ENCODE data around the gene YPEL2. TPM values are rescaled to one million over a fixed set of nuclear protein-coding genes. Genes with fewer than 3 reads are reported as not detected.
A peak's percentile ranks its signal among the peaks of the same experiment; 100 is the strongest.

The YPEL2 gene
- total and polyA plus RNA-seq, 2 of the 13 experiments (the other 11 are each of a cell fraction or from before 2014, with no cell fraction given): 8.5 to 21.1 TPM

DNA sequence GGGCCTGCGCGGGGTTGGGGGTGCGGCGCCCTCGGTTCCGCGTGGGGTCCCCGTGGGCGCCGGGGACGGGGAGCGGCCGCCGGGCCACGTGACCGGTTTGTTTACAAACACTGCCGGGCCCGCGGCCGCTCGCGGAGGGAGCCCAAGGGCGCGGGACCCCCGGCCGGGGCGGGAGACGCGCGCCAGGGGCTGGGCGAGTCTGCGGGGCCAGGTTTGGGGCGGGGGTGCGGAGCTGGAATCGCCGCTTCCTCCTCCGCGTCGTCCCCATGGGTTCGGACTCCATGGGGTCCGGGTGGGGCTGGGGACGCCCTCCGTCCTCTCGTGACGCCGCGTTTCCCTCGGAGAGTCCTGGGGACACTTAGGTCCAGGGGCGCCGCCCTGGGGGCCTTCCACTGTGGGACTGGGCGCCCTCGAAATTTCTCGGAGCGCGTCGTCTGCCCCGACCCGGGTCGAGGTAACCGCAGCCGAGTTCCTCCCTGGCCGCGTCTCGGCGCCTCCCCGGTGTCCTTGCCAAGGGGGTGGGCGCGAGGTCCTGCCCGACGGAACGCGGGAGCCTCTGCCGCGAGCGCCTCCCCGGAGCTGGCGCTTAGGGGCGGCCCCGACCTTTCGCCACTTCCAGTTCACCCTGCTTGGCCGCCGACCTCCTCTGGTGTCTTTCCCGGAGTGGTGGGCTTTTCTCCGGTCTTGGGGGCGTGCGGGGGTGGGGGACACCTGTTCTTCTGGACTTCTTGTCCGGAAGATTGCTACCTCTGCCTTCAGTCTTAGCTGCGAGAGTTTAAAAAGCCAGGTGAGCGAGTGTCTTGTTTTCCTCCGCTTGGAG is 684 bp downstream of the YPEL2 start:
- FAIRE-seq (no peak), ATAC-seq (peak; percentile 22), DNase-seq (ENCODE audit: low spot score) (no peak)
- H3K9ac ChIP-seq (ENCODE audit: insufficient read depth, low read depth, low read length): peak overlapping the region; percentile 75
- peaks cover 75% of the 10 kb centered on the region for H3K4me1 ChIP-seq (ENCODE audit: insufficient read depth, low read length)
- intact Hi-C loops (cut with micrococcal nuclease; ENCODE audit: unreplicated experiment): no loop called here
- BruUV-seq (replicated peaks): no TSS peak
- peaks cover 49% of the 10 kb centered on the region for H3K79me2 ChIP-seq (ENCODE audit: insufficient read depth, low read length)
- no peaks in the 10 kb centered on the region for H3K9me3 ChIP-seq (ENCODE audit: low read length)
- H3K27ac ChIP-seq (ENCODE audit: extremely low read length, insufficient read depth, low read length): peak overlapping the region; percentile 44
- in situ Hi-C loops (cut with HindIII; ENCODE audit: extremely low pct_ligation_motif_present, low pct_unique_long_range_greater_than_20kb): loop anchor here (5.0 kb wide), 1 partner anchor 35 kb away; no protein-coding TSS in a partner anchor
- H2AFZ ChIP-seq (ENCODE audit: low read length): no peak overlapping the region
- no peaks in the 10 kb centered on the region for H3K36me3 ChIP-seq (replicated peaks in 1 of 2; ENCODE audit: control insufficient read depth in 1 of 2, insufficient read depth in 2 of 2, low read length in 2 of 2)
- peak overlapping the region; percentile 78 to 91 (median 91) for H3K4me3 ChIP-seq (replicated peaks in 1 of 3; ENCODE audit: insufficient read depth in 1 of 3, low read depth in 2 of 3, low read length in 3 of 3)
- H3K4me2 ChIP-seq (ENCODE audit: low read depth, low read length): peak overlapping the region; percentile 89
- peaks cover 26% of the 10 kb centered on the region for H4K20me1 ChIP-seq (ENCODE audit: insufficient read depth, low read length)
- 2% methylated on average over 32 of the region's 90 CpGs for WGBS (ENCODE audit: low lambda C conversion rate)
- CTCF ChIA-PET (ENCODE audit: low intra/inter-chr PET ratio, low total read pairs): interaction anchor here (0.6 kb wide), 1 partner anchor 128 kb away, joined by 3 read pairs; no protein-coding TSS in a partner anchor
- POLR2A ChIA-PET: interaction anchor here (0.9 to 1.7 kb wide), 4 partner anchors 23 to 104 kb away, joined by 3 to 16 read pairs (median 7); no protein-coding TSS in a partner anchor
- H3K27me3 ChIP-seq (ENCODE audit: control insufficient read depth in 1 of 2, insufficient read depth in 2 of 2, low read length in 2 of 2): no peaks in the 10 kb centered on the region; a peak in 1 of 5 replicates
- no peak for TF ChIP-seq RBAK (CRISPR knock-in tag; IDR thresholded peaks at IDR 0.05)
- TF ChIP-seq, protein P1, sequence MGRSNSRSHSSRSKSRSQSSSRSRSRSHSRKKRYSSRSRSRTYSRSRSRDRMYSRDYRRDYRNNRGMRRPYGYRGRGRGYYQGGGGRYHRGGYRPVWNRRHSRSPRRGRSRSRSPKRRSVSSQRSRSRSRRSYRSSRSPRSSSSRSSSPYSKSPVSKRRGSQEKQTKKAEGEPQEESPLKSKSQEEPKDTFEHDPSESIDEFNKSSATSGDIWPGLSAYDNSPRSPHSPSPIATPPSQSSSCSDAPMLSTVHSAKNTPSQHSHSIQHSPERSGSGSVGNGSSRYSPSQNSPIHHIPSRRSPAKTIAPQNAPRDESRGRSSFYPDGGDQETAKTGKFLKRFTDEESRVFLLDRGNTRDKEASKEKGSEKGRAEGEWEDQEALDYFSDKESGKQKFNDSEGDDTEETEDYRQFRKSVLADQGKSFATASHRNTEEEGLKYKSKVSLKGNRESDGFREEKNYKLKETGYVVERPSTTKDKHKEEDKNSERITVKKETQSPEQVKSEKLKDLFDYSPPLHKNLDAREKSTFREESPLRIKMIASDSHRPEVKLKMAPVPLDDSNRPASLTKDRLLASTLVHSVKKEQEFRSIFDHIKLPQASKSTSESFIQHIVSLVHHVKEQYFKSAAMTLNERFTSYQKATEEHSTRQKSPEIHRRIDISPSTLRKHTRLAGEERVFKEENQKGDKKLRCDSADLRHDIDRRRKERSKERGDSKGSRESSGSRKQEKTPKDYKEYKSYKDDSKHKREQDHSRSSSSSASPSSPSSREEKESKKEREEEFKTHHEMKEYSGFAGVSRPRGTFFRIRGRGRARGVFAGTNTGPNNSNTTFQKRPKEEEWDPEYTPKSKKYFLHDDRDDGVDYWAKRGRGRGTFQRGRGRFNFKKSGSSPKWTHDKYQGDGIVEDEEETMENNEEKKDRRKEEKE (IDR thresholded peaks at IDR 0.05): no peak
- TF ChIP-seq, protein P2, sequence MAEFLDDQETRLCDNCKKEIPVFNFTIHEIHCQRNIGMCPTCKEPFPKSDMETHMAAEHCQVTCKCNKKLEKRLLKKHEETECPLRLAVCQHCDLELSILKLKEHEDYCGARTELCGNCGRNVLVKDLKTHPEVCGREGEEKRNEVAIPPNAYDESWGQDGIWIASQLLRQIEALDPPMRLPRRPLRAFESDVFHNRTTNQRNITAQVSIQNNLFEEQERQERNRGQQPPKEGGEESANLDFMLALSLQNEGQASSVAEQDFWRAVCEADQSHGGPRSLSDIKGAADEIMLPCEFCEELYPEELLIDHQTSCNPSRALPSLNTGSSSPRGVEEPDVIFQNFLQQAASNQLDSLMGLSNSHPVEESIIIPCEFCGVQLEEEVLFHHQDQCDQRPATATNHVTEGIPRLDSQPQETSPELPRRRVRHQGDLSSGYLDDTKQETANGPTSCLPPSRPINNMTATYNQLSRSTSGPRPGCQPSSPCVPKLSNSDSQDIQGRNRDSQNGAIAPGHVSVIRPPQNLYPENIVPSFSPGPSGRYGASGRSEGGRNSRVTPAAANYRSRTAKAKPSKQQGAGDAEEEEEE (CRISPR knock-in tag; IDR thresholded peaks at IDR 0.05; ENCODE audit: borderline replicate concordance): no peak
- no peak for TF ChIP-seq IRF2 (CRISPR knock-in tag; IDR thresholded peaks at IDR 0.05)
- peak; percentile 70; the same call in 1 of the 2 replicates for TF ChIP-seq KDM2A (CRISPR knock-in tag; IDR thresholded peaks at IDR 0.05; ENCODE audit: borderline replicate concordance, low read depth)
- TF ChIP-seq, protein P3, sequence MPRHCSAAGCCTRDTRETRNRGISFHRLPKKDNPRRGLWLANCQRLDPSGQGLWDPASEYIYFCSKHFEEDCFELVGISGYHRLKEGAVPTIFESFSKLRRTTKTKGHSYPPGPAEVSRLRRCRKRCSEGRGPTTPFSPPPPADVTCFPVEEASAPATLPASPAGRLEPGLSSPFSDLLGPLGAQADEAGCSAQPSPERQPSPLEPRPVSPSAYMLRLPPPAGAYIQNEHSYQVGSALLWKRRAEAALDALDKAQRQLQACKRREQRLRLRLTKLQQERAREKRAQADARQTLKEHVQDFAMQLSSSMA (CRISPR knock-in tag; IDR thresholded peaks at IDR 0.05): no peak
- no peak for TF ChIP-seq MTF1 (CRISPR knock-in tag; IDR thresholded peaks at IDR 0.05)
- TF ChIP-seq GTF2F1 (IDR thresholded peaks at IDR 0.05; ENCODE audit: low read length): no peak
- TF ChIP-seq, protein P4, sequence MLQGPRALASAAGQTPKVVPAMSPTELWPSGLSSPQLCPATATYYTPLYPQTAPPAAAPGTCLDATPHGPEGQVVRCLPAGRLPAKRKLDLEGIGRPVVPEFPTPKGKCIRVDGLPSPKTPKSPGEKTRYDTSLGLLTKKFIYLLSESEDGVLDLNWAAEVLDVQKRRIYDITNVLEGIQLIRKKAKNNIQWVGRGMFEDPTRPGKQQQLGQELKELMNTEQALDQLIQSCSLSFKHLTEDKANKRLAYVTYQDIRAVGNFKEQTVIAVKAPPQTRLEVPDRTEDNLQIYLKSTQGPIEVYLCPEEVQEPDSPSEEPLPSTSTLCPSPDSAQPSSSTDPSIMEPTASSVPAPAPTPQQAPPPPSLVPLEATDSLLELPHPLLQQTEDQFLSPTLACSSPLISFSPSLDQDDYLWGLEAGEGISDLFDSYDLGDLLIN (CRISPR knock-in tag; IDR thresholded peaks at IDR 0.05; ENCODE audit: borderline replicate concordance): no peak; the same call in 1 of the 2 replicates
- TF ChIP-seq, protein P5, sequence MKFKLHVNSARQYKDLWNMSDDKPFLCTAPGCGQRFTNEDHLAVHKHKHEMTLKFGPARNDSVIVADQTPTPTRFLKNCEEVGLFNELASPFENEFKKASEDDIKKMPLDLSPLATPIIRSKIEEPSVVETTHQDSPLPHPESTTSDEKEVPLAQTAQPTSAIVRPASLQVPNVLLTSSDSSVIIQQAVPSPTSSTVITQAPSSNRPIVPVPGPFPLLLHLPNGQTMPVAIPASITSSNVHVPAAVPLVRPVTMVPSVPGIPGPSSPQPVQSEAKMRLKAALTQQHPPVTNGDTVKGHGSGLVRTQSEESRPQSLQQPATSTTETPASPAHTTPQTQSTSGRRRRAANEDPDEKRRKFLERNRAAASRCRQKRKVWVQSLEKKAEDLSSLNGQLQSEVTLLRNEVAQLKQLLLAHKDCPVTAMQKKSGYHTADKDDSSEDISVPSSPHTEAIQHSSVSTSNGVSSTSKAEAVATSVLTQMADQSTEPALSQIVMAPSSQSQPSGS (CRISPR knock-in tag; IDR thresholded peaks at IDR 0.05): no peak
- TF ChIP-seq GATAD2A (CRISPR knock-in tag; IDR thresholded peaks at IDR 0.05): peak; percentile 19; the same call in 1 of the 2 replicates
- TF ChIP-seq ZBTB7A (CRISPR knock-in tag; IDR thresholded peaks at IDR 0.05): peak; percentile 63; the same call in 1 of the 2 replicates
- no peak for TF ChIP-seq KAT2B (IDR thresholded peaks at IDR 0.05; ENCODE audit: borderline replicate concordance, low read depth, low read length)
- no peak for TF ChIP-seq SMARCE1 (IDR thresholded peaks at IDR 0.05; ENCODE audit: borderline replicate concordance)
- TF ChIP-seq CCAR2 (optimal IDR thresholded peaks at IDR 0.05; ENCODE audit: low read depth, low read length): no peak
